GM18505 (cell line): ENCODE measurements around the gene NKAIN4.

Experiments
- ATAC-seq: cut with Tn5 transposase; IDR thresholded peaks from one replicate; pipeline ENCODE4 v1.9.1; 2021; ENCODE audit not compliant: unreplicated experiment
- POLR2A ChIP-seq: IDR thresholded peaks from 4 replicates; pipeline ENCODE4 v1.6.1; 2011; ENCODE audit warnings: borderline replicate concordance; ENCODE audit not compliant: insufficient read depth, insufficient read length; ENCODE audit errors: extremely low read depth

The NKAIN4 gene

DNA sequence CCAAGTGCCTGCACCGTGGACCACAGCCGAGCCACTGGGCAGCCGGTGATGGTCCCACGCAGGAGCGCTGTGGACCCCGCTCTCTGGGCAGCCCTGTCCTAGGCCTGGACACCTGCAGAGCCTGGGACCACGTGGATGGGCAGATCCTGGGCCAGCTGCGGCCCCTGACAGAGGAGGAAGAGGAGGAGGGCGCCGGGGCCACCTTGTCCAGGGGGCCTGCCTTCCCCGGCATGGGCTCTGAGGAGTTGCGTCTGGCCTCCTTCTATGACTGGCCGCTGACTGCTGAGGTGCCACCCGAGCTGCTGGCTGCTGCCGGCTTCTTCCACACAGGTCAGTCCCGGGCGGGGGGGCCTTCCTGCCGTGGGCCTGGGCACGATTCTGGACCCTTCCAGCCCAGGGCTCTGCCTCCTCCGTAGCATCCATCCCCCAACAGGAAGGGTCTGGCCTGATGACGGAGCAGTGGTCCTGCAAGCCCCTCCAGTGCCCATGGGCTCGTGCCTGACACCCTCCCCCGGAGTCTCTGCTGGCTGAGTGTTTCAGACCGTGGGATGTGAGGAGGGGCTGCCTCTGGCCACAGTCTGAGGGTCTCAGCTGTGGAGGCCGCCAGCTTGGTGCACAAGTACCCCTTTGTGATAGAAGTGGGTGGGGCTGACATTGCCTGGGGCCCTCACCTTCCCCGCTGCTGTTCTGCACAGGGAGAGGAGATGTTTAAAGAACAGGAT, 18.0 kb downstream of the NKAIN4 start:
- TF ChIP-seq POLR2A: no peak
- ATAC-seq: no peak

GRCh38 chr20:63235399-63235983, 18.8 kb downstream of the NKAIN4 start, which contains the start of gene BIRC7:
Gene BIRC7, plus strand, starts transcription at chr20:63235905. Its CDS starts 192 bp downstream, at chr20:63236097.
- no peak for TF ChIP-seq POLR2A
- ATAC-seq: no peak

DNA sequence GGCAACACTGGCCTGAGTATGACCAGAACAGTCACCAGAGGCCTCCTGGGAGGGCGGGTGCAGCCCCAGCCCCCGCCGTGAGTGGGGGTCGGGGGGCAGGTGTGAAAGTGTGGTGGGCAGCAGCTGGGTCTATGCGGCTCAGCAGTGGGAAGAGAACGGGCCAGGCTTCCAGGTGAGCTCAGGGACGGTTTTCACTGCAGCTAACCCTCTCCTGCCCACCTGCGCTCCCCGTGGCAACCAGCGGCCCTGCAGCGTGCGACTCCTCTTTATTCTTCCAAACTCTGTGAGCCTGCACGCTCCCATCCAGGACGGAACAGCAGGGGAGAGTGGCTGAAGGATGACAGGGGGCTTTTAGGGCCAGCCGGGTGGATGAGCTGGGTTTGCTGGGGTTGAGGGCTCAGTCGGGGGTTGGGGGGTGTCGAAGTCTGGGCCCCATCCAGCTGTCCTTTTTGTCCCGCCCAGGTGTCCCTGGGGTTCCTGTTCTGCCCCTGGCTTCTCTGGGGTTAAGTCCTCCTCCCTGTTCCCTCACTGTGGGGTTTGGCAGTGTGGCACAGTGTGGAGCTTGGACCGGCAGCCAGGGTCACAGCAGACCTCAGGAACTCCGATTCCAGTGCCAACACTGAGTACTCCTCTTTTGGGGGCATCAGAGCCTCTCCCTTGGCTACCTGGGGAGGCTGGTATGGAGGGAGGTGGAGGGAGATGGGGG, 19.4 kb downstream of the NKAIN4 start:
- no peak for ATAC-seq
- no peak for TF ChIP-seq POLR2A

DNA sequence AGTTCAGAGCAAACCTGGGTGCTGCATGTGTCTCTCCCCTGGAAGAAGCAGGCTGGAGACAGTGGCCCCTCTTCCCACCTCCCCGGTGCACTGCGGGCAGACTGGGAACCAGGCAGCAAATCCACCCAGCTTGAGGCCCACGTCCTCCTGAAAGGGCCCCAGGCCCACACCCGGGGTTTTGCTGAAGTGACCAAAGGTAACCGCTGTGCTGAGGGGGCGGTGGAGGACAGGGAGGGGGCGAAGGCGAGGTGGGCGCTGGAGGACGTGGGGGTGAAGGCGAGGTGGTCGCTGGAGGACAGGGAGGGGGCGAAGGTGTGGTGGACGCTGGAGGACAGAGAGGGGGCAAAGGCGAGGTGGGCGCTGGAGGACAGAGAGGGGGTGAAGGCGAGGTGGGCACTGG, 20.3 kb downstream of the NKAIN4 start:
- no peak for TF ChIP-seq POLR2A
- no peak for ATAC-seq

DNA sequence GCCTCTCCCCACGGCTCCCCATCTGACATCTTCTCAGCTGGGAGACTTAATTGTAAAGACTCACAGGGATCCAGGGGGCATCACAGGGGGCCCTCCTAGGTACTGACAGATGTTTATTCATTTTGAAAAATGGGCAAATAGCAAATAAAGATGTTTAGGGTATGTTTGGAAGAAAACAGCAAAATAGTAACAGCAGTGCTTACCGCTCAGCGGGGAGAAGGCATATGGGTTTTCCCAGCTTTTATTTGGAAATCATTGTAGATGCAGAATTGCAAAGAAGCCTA, 21.3 kb downstream of the NKAIN4 start:
- ATAC-seq: no peak
- TF ChIP-seq POLR2A: no peak

GRCh38 chr20:63232235-63233060, 21.8 kb downstream of the NKAIN4 start:
- no peak for TF ChIP-seq POLR2A
- ATAC-seq: no peak

DNA sequence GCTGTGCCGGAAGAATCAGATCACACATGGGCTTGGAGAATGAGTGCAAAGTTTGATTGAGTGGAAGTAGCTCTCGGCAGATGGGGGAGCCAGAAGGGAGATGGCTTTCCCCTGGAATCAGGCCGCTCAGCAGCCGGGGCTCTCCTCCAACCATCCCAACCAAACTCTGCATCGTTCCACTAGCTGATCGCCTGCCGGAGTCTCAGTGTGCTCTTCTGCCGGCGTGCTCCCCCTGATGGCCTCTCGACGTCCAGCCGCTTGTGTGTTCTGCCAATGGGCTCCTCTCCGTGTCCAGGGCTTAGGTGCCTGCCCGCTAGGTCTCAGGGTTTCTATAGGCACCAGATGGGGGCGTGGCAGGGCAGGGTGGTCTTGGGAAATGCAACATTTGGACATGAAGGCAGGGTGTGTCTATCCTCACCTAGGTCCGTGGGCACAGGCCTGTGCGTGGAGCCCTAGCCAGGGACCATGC, 23.4 kb downstream of the NKAIN4 start:
- TF ChIP-seq POLR2A: no peak
- ATAC-seq: no peak

GRCh38 chr20:63228806-63229205, 25.5 kb downstream of the NKAIN4 start:
- no peak for TF ChIP-seq POLR2A
- ATAC-seq: no peak

DNA sequence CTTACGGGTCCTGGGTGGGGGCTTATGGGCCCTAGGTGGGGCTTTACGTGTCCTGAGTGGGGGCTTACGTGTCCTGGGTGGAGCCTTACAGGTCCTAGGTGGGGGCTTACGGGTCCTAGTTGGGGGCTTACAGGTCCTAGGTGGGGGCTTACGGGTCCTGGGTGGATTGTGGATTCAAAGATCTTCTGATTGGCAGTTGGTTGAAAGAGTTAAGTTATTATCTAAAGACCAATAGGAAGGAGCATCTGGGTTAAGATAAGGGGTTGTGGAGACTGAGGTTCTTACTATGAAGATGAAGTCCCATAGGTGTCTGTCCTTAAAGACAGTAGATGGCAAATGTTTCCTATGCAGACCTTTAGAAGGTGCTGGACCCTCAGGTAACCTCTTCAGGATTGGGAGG, 27.0 kb downstream of the NKAIN4 start:
- no peak for ATAC-seq
- no peak for TF ChIP-seq POLR2A

GRCh38 chr20:63226042-63226943, 28.0 kb downstream of the NKAIN4 start:
- no peak for ATAC-seq

DNA sequence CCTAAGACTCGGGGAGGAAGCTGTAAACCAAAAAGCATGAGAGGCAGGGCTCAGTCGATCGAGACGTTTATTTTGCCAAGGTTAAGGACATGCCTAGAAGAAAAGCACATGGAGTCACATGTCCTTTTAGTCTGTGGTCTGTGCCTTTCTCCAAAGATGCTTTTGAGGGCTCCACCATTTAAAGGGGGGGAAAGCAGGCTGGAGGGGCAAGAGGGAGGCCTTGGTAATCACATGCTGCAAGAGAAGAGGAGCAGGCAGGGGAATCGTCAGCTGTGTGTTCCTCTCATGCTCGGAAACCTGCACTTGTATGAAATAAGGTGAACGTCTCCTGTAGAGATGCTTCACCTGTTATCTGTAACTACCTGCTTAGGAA, 29.2 kb downstream of the NKAIN4 start:
- no peak for ATAC-seq
- no peak for TF ChIP-seq POLR2A

More at GRCh38 chr20:63226042-63226943, 28.0 kb downstream of the NKAIN4 start:
- TF ChIP-seq POLR2A: no peak

- no peak for TF ChIP-seq POLR2A
- no peak for ATAC-seq
These were observed 29.7 kb downstream of the NKAIN4 start for GRCh38 chr20:63224412-63225081.

GRCh38 chr20:63223826-63224207, 30.4 kb downstream of the NKAIN4 start:
- ATAC-seq: no peak
- TF ChIP-seq POLR2A: no peak
